HEK293 (cell line): Measurements from ENCODE around the gene DROSHA.

Source experiments
- ATF2 ChIP-seq: fragments of 450-650 bp; formaldehyde crosslinking; IDR thresholded peaks from 2 replicates; pipeline ENCODE4 v1.5.1; 2016; ENCODE audit warnings: missing biosample characterization, missing genetic modification characterization, low read depth
- CTCF ChIP-seq: fragments of 450-650 bp; formaldehyde crosslinking; IDR thresholded peaks from 2 replicates; pipeline ENCODE4 v1.5.1; 2016; ENCODE audit warnings: missing biosample characterization, missing genetic modification characterization
- KLF10 ChIP-seq: fragments of 450-650 bp; IDR thresholded peaks from 2 replicates; pipeline ENCODE4 v1.5.1; 2018; ENCODE audit warnings: missing biosample characterization, mild to moderate bottlenecking, missing genetic modification characterization
- TRIM28 ChIP-seq: IDR thresholded peaks from 2 replicates; pipeline ENCODE4 v1.6.1; 2011; ENCODE audit warnings: low read length, control low read depth, borderline replicate concordance
- YY1 ChIP-seq: fragments of 450-650 bp; formaldehyde crosslinking; IDR thresholded peaks from 2 replicates; pipeline ENCODE4 v1.5.1; 2018; ENCODE audit warnings: missing biosample characterization, missing genetic modification characterization
- ZBTB21 ChIP-seq: fragments of 450-650 bp; formaldehyde crosslinking; IDR thresholded peaks from 2 replicates; pipeline ENCODE4 v1.5.1; 2017; ENCODE audit warnings: missing biosample characterization, missing genetic modification characterization
- ZFP41 ChIP-seq: fragments of 450-650 bp; formaldehyde crosslinking; IDR thresholded peaks from 2 replicates; pipeline ENCODE4 v1.5.1; 2016; ENCODE audit warnings: missing biosample characterization, missing genetic modification characterization, borderline replicate concordance
- ZNF140 ChIP-seq: fragments of 450-650 bp; formaldehyde crosslinking; IDR thresholded peaks from 2 replicates; pipeline ENCODE4 v1.5.1; 2016; ENCODE audit warnings: missing biosample characterization, missing genetic modification characterization
- ZNF274 ChIP-seq, 2 experiments: fragments of 200-500 bp in 1 of 2; fragments of 450-650 bp in 1 of 2; sonication (Bioruptor generic) in 1 of 2; formaldehyde crosslinking in 1 of 2; IDR thresholded peaks; 2 replicates each; pipeline versions ENCODE4 v1.5.1 to v1.6.1; 2014 to 2016; ENCODE audit warnings: borderline replicate concordance in 1 of 2, inconsistent platforms in 1 of 2, low read length in 1 of 2, missing biosample characterization in 1 of 2, missing genetic modification characterization in 1 of 2
- ZNF548 ChIP-seq: fragments of 450-650 bp; formaldehyde crosslinking; IDR thresholded peaks from 2 replicates; pipeline ENCODE4 v1.5.1; 2016; ENCODE audit warnings: missing biosample characterization, missing genetic modification characterization
- ZNF670 ChIP-seq: fragments of 450-650 bp; formaldehyde crosslinking; IDR thresholded peaks from 2 replicates; pipeline ENCODE4 v1.5.1; 2016; ENCODE audit warnings: missing biosample characterization, missing genetic modification characterization, low read depth
- ZNF76 ChIP-seq: fragments of 450-650 bp; formaldehyde crosslinking; IDR thresholded peaks from 2 replicates; pipeline ENCODE4; 2016; ENCODE audit warnings: low read depth, missing biosample characterization, missing genetic modification characterization, borderline replicate concordance
- ZNF777 ChIP-seq: fragments of 450-650 bp; formaldehyde crosslinking; IDR thresholded peaks from 2 replicates; pipeline ENCODE4 v1.5.1; 2017; ENCODE audit warnings: missing biosample characterization, missing genetic modification characterization, borderline replicate concordance
- ZXDB ChIP-seq: fragments of 450-650 bp; formaldehyde crosslinking; IDR thresholded peaks from 2 replicates; pipeline ENCODE4 v1.5.1; 2016; ENCODE audit warnings: missing biosample characterization, missing genetic modification characterization

GRCh38 chr5:31469886-31470285 lies 62.0 kb downstream of the DROSHA start:
- no peak for TF ChIP-seq CTCF (tag by site-specific recombination)
- no peak for TF ChIP-seq KLF10
- no peak for TF ChIP-seq ZNF777
- TF ChIP-seq ZXDB (tag by site-specific recombination), result no peak
- TF ChIP-seq ZNF548 (tag by site-specific recombination), result no peak
- no peak for TF ChIP-seq ZNF670 (tag by site-specific recombination)
- TF ChIP-seq ZBTB21 (tag by site-specific recombination), result no peak
- TF ChIP-seq ATF2 (tag by site-specific recombination), result no peak
- no peak for TF ChIP-seq YY1 (tag by site-specific recombination)
- TF ChIP-seq ZNF76, result no peak
- no peak for TF ChIP-seq ZNF274 (IDR thresholded peaks at IDR 0.05; ENCODE audit: low read length)
- TF ChIP-seq ZNF274 (tag by site-specific recombination; IDR thresholded peaks at IDR 0.05; ENCODE audit: borderline replicate concordance), result no peak
- TF ChIP-seq ZFP41 (tag by site-specific recombination), result no peak
- no peak for TF ChIP-seq ZNF140 (tag by site-specific recombination)
- TF ChIP-seq TRIM28, result no peak
